SKM-1 (cell line): ENCODE results near the gene S1PR3.

Source experiments
- DNase-seq: peaks from one replicate; lab custom pipeline; 2025; ENCODE audit not compliant: unreplicated experiment; lab: John Stamatoyannopoulos, UW

The S1PR3 gene

GRCh38 chr9:89036383-89036782 lies 45.1 kb downstream of the S1PR3 start:
- peak; percentile 4 for DNase-seq

- peak; percentile 66 for DNase-seq
These were observed 45.6 kb downstream of the S1PR3 start for GRCh38 chr9:89036891-89037290.

GRCh38 chr9:89037346-89037745 lies 46.1 kb downstream of the S1PR3 start:
- no peak for DNase-seq

GRCh38 chr9:89037891-89038290 lies 46.6 kb downstream of the S1PR3 start:
- no peak for DNase-seq

GRCh38 chr9:89038382-89039103 lies 47.3 kb downstream of the S1PR3 start:
- no peak for DNase-seq

GRCh38 chr9:89039104-89039465 lies 47.8 kb downstream of the S1PR3 start:
- no peak for DNase-seq

- DNase-seq: no peak
These were observed 48.4 kb downstream of the S1PR3 start for GRCh38 chr9:89039664-89040063.

GRCh38 chr9:89042984-89043383 lies 51.7 kb downstream of the S1PR3 start:
- no peak for DNase-seq

GRCh38 chr9:89044104-89044503 lies 52.8 kb downstream of the S1PR3 start:
- no peak for DNase-seq

- no peak for DNase-seq
These were observed 53.6 kb downstream of the S1PR3 start for GRCh38 chr9:89044881-89045280.

- DNase-seq: no peak
These were observed 55.6 kb downstream of the S1PR3 start for GRCh38 chr9:89046832-89047231.

GRCh38 chr9:89047667-89048066 lies 56.4 kb downstream of the S1PR3 start:
- no peak for DNase-seq

- no peak for DNase-seq
These were observed 57.3 kb downstream of the S1PR3 start for GRCh38 chr9:89048616-89049015.

GRCh38 chr9:89049646-89050045 lies 58.4 kb downstream of the S1PR3 start:
- no peak for DNase-seq

- no peak for DNase-seq
These were observed 60.3 kb downstream of the S1PR3 start for GRCh38 chr9:89051421-89052025.

GRCh38 chr9:89052470-89053097 lies 61.3 kb downstream of the S1PR3 start:
- no peak for DNase-seq

- no peak for DNase-seq
These were observed 62.0 kb downstream of the S1PR3 start for GRCh38 chr9:89053301-89053700.
